ENCODE results near the gene DCAF16.
"Not testable (repeated sequence)": the region's sequence is repeated elsewhere in the genome, so short reads cannot be mapped to it uniquely, and the experiment has no call there.

DCAF16 gene

DNA sequence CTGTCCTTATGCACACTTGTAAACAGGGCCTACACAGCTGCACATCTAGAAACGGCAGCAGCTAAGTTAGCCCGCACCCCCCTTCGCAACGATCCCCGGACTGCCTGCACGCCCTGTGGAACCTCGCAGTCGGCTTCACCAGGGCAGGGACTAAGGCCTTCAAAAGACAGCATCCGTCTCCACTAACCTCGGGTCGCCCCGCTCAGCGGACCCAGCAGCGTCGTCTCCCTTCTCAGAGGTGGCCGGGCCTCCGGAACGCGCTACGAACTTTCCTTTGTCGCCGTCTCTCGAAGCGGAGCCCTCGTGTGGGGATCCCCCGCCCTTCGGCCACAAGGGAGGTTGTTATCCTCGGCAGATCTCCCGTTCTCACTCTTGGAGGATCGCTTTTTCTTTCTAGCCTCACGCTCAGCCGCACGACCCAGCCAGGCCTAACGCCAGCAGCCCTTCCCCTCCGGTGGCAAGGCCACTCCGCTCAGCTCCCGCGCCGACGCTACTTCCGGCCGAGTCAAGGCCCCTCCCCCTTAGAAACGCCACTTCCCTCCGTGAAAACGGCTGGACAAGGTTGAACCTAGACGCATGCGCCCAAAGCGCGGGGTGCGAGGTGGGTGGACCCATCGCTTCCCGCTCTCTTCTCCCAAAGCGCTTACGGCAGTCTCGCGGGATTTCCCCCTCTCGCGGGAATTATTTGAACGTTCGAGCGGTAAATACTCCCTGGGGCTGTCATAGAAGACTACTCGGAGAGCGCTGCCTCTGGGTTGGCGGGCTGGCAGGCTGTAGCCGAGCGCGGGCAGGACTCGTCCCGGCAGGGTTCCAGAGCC, at the start of gene DCAF16, which contains the start of gene NCAPG:
Gene DCAF16, minus strand, starts transcription at position 498 of the 818 bp plus-strand sequence. CDS start 6,616 bp downstream, outside the sequence.
Gene NCAPG, plus strand, starts transcription at position 720 of the 818 bp plus-strand sequence. CDS start 99 bp downstream, outside the sequence.
- DNase-seq: peak; percentile 97

DNA sequence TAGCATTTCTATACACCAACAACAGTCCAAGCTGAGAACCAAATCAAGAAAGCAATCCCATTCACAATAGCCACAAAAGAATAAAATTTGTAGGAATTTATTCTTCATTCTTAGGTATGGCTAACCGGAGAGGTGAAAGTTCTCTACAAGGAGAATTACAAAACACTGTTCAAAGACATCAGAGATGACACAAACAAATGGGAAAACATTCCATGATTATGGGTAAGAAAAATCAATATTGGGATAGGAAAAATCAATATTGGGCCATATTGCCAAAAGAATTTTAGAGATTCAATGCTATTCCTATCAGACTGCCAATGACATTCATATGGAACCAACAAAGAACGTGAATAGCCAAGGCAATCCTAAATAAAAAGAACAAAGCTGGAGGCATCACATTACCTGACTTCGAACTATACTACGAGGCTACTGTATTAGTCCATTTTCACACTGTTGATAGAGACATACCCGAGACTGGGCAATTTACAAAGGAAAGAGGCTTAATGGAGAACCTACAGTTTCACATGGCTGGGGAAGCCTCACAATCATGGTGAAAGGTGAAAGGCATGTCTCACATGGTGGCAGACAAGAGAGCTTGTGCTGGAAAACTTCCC, 49.3 kb upstream of the DCAF16 start:
- DNase-seq: no peak

DNA sequence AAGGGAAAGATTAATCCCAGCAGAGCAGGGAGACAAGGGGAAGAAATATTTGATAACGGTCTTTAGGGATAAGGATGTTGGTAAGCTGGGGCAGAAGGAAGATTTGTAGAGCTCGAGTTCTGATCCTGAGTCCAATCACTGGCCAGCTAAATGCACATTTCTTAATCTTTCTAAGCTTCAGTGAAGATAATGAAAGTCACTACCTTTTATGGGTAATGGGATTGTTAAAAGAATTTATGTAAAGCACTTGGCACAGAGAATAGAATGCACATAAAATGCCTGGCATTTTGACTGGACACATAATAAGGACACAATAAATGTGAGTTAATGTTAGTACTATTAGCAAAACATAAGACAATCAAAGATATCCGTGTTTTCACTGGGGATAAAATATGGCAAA, 43.5 kb upstream of the DCAF16 start:
- DNase-seq: no peak

DNA sequence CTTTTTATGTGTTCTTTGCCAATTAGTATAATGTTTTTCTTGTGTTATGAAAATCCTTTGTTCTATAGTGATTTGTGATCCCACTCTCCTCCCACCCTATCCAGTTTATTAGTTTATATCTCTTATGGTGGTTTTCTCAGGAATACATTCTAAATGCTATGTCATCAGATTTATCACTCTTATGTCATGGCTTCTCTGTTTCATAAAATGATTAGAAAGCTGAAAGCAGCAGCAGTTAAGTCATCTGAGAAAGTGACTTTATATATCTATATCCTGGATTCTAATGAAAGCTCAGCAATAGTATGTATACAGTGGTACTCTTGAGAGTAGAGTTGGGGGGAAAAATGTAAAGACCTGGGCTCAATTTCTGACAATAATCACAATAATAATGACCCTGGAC, 41.4 kb upstream of the DCAF16 start:
- DNase-seq: no peak

DNA sequence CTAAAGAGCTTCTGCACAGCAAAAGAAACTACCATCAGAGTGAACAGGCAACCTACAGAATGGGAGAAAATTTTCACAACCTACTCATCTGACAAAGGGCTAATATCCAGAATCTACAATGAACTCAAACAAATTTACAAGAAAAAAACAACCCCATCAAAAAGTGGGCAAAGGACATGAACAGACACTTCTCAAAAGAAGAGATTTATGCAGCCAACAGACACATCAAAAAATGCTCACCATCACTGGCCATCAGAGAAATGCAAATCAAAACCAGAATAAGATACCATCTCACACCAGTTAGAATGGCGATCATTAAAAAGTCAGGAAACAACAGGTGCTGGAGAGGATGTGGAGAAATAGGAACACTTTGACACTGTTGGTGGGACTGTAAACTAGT, 39.7 kb upstream of the DCAF16 start:
- DNase-seq: not testable (repeated sequence)

DNA sequence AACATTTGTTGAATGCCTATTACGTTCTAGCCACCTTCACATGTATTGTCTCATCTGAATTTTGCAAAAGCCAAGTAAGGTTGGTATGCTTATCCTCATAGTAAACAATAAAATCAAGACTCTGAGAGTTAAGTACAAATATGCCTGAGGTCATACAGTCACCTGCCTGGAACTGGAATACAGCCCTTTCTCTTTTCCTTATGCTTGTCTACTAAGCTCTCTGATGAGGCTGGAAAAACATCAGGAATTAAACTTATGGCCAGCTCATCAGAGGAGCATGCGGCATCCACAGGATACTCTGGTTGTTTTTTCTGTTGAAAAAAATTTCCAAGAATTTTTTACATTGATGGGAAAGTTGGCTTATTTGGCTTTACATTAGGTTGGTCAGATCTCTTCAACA, 35.7 kb upstream of the DCAF16 start:
- DNase-seq: no peak

DNA sequence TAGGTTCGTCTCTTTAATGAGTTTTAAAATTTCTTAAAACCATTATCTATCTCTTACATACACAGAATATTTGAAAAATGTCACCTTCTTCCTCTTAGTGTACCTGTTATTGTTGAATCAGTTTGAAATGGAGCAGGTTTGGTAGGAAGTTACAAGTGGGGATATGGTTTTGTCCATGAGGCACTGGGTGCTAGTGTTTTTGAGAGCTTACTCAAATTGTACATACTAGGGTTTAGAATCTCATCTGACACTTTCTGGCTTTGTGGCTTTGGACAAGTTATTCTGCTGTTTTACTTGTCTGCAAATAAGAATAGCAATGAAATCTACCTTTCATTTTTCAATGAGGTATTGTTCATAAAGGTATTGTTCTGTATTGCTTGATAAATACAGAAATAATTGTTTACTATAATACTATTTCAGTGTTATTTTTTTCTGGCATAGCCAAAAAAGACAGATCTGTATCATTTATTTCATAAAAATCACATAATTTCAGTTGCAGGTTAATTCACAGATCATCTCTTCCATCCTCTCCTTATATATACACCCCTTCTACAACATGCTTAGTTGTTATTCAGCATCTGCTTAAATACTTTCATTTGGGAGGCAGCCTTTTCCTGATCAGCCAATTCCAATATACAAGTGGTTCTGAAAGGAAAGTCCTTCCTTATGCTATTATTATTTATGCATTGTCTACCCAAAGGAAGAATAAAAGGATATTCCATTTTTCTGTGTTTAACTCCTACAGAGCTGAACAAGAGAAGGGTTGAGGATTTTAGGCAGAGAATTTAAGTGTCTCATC, 13.5 kb upstream of the DCAF16 start:
- no peak for DNase-seq

DNA sequence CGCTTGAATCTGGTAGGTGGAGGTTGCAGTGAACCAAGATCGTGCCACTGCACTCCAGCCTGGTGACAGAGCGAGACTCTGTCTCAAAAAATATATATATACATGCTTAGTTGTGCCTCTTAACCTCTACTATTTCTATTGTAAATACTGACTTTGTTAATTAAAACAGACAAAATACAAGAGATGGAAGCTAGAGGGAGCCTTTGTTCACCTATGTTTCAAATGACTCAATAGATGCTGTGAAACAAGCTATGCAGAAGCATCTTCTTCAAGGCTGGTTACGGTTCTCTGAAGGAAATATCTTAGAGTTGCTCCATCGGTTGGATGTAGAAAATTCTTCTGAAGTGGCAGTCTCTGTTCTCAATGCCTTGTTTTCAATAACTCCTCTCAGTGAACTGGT, 6.5 kb upstream of the DCAF16 start:
- no peak for DNase-seq

DNA sequence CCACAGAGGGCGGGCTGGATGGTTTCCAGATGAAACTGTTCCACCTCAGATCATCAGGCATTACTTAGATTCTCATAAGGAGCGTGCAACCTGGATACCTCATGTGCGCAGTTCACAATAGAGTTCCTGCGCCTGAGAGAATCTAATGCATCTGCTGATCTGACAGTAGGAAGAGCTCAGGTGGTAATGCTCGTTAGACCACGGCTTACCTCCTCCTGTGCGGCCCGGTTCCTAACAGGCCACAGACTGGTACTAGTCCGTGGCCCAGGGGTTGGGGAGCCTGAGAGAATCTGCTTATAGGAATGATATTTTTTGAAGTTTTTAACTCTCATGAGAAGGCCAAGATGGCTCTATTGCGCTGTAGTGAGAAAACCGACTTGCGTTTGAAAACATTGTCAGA, 5.6 kb upstream of the DCAF16 start:
- no peak for DNase-seq

DNA sequence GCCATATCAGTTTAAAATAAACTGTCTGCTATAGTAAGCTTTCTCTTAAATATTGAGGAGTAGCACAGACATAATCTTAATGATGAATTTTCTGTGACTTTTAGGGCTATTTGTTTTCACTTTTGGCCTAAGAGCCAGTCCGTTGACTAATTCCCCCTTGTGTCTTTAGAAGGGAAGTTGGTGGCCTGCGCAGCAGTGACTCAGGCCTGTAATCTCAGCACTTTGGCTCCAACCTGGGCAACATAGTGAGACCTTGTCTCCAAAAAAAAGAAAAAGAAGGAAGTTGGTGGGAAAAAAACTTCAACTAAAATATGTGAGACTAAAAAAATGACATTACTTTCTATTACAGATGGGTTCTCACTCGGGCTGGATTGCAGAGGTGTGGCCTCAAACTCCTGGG, 3.6 kb upstream of the DCAF16 start:
- no peak for DNase-seq

DNA sequence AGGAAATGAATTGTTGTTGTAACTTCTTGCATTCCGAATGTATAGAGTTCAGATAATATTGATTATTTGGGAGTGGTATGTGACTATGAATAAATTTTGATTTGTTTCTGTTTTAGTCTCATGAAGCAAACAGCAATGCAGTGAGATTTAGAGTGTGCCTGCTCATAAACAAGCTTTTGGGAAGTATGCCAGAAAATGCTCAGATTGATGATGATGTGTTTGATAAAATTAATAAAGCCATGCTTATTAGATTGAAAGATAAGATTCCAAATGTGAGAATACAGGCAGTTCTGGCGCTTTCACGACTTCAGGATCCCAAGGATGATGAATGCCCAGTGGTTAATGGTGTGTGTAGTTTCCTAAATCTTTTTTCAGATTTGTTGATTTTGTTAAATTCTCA, 2.2 kb upstream of the DCAF16 start:
- no peak for DNase-seq

DNA sequence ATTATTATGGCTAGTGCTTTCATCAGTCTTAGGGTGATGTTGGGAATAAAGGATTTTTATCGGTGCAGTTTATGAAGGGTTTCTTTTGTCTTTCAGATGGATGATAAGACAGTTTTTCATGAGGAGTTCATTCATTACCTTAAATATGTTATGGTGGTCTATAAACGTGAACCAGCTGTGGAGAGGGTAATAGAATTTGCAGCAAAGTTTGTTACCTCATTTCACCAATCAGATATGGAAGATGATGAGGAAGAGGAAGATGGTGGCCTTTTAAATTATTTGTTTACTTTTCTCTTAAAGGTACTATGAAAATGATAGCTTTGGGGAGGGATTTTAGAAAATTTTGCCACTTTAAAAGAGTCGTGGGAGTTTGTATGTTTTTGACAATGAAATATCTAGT, 1.6 kb upstream of the DCAF16 start:
- DNase-seq: no peak

DNA sequence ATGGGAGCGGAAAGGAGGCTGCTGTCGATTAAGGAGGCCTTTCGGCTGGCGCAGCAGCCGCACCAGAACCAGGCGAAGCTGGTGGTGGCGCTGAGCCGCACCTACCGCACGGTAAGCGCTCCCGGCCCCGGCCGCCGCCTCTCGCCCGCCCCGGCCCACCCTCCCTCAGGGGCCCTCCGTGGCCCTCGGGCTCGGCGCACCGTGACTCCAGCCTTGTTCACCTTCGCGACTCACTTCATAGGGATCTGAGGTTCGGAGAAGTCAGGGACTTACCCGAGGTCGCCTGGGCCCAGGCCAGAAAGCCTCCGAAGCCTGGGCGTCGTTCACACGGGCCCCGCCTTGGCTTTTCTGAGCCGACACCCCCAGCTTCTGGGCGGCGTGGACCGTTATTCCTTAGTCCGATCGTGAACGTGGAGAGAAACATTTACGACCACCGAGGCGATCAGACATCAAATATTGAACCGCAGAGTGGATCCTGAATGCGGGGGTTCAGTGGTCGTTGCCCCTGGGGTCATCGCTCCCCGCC, 584 bp upstream of the DCAF16 start:
- no peak for DNase-seq

DNA sequence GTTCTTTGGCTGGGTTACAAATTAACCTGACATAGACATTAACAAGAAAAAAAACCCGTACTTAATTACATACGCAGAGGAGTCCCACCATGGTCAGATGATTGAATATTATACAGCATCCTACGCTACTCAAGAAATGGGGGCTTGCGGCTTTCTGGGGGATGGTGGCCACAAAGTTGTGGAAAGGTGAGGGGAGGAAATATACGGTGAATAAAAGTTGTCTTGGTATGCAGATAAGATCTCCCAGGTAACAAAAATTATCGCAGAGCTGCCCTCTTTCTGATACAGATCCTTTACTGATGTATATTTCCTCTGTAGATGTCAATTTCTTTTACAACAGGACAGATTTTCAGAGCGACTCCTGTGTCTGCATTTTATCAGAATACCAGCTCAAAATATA, 890 bp downstream of the DCAF16 start:
- DNase-seq: no peak

DNA sequence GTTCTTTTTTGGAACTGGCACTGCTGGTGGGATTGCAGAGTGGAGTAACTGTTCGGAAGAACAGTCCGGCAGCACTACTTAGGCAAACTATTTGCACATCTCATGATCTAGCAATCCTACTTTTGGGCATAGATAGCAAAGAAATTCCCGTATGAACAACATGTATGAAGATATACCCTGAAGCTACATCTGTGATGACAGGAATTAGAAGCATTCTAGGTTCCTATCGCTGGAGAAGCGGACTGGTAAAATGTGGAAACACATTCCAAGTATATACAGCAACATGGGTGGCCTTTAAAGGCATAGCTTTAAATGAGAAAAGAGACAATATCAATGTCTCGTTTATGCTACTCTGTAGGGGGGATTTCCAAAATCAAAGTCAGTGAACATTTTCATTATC, 3.1 kb downstream of the DCAF16 start:
- DNase-seq: no peak

DNA sequence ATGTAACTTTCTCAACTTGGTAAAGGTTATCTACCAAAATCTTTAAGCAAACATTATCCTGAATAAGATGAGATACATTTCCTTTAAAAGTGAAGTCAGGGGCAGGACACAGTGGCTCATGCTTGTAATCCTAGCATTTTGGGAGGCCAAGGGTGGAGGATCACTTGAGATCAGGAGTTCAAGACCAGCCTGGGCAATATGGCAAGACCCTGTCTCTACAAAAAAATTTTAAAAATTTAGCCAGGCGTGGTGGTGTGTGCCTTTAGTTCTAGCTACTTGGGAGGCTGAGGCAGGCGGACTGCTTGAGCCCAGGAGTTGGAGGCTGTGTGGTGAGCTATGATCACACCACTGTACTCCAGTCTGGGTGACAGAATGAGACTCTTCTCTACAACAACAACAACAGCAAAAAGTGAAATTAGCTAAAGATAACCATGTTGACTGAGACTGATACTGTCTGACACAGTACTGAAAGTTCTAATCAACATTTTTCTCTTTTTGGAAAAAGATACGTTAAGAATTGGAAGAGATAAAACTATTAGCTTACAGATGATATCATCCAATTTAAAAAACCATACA, 4.9 kb downstream of the DCAF16 start:
- DNase-seq: no peak

DNA sequence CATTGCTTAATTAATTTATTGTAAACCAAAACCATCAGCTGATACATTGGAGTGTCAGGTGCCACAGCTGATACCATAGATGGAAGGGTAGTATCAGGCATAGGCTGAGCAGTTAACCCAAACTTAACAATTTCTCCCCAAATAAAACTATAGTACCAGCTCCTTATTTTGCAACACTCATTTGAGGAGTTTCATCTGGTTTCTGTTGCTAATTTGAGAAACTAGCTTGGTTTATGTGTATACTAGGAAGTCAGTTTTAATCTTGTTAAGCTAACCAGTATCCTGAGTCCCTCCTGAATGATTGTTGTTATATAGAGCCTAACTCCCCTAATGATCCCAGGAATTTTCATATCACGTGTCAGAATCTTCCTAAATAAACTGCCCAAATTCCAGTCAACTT, 12.7 kb downstream of the DCAF16 start:
- DNase-seq: no peak

DNA sequence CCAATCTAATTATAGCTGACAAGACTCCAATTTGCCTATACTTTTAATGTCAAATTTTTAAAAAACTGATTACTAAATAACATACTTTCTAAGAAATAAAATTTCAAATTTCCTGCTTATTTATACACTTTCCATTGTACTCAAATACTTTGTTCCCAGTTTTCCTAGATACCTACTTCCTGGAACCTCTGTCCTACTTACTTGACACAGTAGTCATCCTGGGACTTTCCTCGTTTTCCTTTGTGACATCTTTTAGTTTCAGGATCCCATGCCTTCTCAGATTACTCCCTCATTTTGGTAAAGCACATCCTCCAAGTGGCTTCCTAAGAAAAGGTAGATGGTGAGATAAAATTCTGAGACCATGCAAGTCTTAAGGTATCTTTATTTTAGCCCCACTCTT, 15.8 kb downstream of the DCAF16 start:
- no peak for DNase-seq

DNA sequence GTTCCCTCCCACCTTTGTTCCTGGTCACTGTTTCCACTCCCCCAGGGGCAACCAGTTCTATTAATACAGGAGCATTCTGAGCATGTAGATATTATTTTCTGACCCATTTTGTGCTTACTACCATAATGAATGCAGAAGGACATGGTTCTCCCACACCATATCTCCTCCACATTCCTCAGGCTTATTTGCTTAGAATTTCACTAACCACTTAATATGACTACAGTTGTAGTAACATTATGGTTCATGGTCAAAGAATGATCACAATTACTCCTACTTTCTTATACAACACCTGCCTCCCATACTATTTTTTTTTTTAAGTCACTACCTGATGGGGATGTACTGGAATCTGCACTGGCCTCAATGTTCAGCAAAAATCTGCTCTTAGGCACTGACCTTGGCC, 21.6 kb downstream of the DCAF16 start:
- no peak for DNase-seq

DNA sequence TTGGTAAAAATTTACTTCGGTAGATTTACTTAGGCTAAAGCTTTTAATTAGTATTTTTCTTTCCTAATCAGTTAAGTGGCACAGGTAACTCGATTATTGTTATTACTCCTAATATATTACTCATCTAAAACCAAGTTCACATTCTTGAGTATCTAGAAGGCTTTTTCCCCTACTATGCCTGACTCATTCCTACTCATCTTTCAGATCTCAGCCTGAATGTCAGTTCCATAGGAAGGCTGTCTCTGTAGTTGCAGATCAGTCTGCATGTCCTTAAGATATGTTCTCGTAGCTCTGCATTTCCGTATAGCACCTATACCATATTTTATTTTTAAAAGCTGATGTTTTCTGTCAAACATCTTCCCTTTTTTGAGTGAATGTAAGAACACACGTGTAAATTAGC, 23.2 kb downstream of the DCAF16 start:
- DNase-seq: no peak

DNA sequence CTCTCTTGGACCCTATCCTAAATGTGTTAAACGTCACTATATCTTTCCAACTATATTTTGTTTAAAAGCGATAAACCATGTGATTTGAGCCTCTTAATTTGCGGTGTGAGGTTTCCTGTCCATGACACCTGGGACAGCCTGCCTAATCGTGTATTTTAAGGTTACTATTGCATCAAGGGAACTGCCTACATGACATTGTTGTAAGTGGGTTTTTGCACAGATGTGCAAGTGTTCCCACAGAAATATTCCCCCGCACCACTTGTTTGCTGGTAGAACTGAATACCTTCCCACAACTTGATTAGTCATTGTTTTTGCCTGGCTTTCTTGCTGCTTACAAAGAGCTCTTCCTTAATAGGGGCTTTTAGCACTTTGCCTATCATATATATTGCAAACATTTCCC, 24.0 kb downstream of the DCAF16 start:
- no peak for DNase-seq

DNA sequence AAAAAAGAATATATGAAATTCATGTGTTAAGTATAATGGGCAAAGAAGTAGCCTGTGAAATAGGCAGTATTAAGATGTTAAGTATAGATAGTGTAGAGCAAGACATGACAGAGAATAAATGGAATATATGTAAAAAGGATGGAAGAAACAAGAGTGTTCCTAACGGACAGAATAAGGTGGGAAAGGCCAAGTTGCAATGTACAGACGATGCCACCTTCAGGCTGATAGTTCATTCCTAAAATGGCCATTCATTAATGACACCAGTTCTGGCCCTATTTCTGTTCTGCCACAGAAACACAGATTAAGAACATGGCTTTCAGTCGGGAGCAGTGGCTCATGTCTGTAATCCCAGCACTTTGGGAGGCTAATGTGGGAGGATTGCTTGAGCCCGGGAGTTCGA, 24.7 kb downstream of the DCAF16 start:
- no peak for DNase-seq

All from NCI-H1048 (cell line).